DMS 273 (cell line): ENCODE measurements around the gene TTC16.
A peak's percentile ranks its signal among the peaks of the same experiment; 100 is the strongest.

Experiments used
- DNase-seq: peaks from one replicate; lab custom pipeline; 2025; ENCODE audit not compliant: unreplicated experiment; lab: John Stamatoyannopoulos, UW

The TTC16 gene

GRCh38 chr9:127698386-127698785, 17.5 kb upstream of the TTC16 start:
- DNase-seq, result no peak

GRCh38 chr9:127698985-127699670, 16.8 kb upstream of the TTC16 start:
- DNase-seq, result peak; percentile 26

DNA sequence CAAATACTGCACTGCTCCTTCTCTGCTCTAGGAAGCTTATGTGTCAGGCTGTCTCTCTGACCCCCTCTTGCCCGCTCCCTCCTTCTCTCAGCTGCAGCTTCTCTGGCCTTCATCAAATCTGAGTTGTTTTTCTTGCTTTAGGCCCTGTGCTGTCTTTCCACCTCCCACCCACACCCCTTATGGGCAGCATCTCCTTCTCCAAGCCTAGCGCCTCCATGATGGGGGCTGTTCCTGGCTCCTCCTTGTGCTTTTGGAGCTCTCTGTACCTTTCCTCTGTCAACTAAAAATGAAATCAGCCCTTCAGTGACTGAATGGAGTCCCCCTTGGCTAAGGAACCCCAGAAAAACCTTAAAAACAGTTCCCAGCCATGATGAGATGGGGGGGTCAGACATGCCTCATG, 15.7 kb upstream of the TTC16 start:
- DNase-seq, result no peak

GRCh38 chr9:127700594-127701255, 15.2 kb upstream of the TTC16 start:
- peak; percentile 60 for DNase-seq

DNA sequence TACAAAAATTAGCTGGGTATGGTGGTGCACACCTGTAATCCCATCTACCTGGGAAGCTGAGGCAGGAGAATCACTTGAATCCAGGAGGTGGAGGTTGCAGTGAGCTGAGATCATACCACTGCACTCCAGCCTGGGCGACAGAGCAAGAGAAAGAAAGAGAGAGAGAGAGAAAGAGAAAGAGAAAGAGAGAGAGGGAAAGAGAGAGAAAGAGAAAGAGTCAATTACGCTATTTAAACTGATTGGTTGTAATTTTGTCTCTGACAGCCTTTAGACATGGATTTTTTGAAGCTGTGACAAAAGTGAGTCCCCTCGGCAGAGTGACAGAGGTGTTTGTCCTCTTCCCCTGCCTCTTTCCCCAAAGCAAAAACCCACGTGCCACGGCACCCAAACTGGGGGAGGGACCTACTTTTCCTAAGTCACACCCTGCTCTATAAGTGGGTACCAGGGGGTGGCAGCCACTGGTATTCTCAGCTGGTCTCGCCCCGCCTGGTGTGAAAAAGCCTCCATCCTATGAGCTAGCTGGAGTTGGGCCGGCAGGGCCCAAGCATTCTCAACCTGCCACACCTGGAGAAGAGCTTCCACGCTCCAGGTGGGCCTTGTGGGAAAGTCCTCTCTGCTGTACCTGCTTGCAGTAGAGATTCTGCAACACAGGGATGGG, 12.5 kb upstream of the TTC16 start:
- DNase-seq, result no peak

GRCh38 chr9:127705577-127706379, 10.1 kb upstream of the TTC16 start:
- no peak for DNase-seq

DNA sequence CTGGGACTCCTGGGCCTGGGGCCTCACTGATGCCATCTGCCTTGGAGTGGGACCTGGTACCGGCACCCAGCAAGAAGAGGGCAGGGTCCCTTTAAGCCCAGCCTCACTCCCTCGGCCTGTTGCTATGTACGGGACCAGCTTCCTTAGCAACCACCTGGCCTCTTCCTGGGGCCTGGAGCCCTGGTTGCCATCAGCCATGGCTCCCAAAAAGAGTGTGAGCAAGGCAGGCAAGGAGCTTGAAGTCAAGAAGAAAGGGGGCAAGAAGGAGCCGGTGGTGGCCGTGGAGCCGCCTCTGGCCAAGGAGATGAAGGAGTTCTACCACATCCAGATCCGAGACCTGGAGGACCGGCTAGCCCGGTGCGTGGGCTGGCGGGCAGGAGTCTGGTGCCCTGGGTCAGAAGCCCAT, 9.0 kb upstream of the TTC16 start, which contains the start of gene CFAP157:
Gene CFAP157 (plus strand): TSS at position 153 of the 406 bp plus-strand sequence. CDS start 44 bp downstream, at position 197.
- DNase-seq, result peak; percentile 70

- DNase-seq, result peak; percentile 28
These were observed 8.1 kb upstream of the TTC16 start for GRCh38 chr9:127707766-127708165.

DNA sequence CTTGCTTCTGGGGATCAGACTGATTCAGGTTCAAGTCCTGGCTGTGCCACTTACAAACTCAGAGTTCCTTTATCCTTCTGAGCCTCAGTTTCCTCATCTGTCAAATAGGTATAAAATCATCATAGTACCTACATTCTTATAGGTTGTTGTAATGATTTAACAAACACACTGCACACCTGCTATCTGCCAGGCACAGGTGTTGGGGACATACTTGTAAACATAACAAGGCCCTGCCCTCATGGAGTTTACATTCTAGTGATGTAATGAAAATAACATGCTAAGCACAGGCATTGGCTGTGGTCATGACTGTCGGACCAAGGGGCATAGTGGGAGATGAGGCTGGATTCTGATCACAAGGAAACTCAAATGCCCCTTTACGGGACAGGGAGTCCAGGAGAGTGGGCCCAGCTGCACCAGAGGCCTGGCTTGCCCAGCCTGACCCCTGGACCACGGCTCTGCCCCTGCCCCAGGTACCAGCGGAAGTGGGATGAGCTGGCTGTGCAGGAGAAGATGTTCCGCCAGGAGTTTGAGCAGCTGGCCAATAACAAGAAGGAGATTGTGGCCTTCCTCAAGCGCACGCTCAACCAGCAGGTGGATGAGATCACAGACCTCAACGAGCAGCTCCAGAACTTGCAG, 6.8 kb upstream of the TTC16 start:
- no peak for DNase-seq

DNA sequence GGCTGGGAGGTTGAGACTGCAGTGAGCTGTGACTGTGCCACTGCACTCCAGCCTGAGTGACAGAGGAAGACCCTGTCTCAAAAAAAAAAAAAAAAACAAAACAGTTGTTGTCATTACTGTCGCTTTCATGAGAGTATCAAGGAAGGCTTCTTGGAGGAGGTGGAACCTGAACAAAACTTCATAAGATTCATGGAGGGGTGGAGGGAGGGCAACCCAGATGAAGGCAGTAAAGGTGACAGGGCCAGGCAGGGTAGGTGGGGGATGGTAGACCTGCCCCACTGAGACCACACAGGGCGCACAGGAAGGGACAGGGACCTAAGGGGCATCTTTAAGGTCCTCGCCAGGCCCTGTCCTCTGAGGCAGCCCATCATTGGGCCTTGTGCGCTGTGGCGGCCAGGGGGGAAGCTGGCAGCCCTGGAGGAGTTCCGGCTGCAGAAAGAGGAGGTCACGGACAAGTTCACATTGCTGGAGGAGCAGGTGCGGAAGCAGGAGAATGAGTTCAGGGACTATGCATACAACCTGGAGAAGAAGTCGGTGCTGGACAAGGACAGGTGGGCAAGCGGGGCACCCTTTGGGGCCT, 5.6 kb upstream of the TTC16 start:
- no peak for DNase-seq

GRCh38 chr9:127711226-127711701, 4.6 kb upstream of the TTC16 start:
- DNase-seq, result peak; percentile 88

GRCh38 chr9:127711831-127712274, 4.0 kb upstream of the TTC16 start:
- DNase-seq, result peak; percentile 92

DNA sequence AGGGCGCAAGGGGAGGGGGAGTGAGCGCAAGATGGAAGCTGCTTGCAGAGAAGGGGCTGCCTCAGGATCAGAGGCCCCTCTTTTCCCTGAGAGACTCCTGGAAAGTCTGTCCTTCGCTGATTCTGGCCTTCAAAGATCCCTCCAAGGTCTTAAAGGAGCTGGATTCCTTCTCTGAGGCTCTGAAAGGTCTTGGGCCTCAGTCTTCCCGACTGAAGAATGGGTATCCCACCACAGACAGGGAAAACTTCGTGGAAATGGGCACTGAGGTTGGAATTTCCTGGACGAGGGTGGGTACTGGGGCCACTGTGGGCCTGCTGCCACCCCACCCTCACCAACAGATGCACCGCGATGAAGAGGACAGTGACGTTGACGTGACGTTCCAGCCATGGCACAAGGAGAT, 3.5 kb upstream of the TTC16 start:
- no peak for DNase-seq

DNA sequence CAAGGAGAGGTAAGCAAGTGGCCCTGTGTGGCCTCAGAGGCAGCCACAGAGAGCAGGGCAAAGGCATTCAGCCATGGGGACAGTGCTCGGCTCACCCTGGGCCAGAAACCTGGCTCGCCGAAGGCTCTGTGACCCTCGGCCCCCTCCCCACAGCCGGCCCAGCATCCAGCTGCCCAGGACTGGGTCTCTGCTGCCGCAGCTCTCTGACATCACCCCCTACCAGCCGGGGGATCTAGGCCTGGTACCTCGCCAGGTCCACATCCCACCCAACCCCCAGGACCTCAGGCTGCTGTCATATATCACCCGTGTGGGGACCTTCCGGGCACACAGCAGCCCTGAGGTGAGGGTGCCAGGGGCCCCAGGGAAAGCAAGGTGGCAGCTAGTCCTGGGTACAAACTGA, 3.0 kb upstream of the TTC16 start:
- no peak for DNase-seq

- peak; percentile 43 for DNase-seq
These were observed 1.7 kb upstream of the TTC16 start for GRCh38 chr9:127714020-127714750.

- peak; percentile 80 for DNase-seq
These were observed 869 bp upstream of the TTC16 start for GRCh38 chr9:127714951-127715469.

DNA sequence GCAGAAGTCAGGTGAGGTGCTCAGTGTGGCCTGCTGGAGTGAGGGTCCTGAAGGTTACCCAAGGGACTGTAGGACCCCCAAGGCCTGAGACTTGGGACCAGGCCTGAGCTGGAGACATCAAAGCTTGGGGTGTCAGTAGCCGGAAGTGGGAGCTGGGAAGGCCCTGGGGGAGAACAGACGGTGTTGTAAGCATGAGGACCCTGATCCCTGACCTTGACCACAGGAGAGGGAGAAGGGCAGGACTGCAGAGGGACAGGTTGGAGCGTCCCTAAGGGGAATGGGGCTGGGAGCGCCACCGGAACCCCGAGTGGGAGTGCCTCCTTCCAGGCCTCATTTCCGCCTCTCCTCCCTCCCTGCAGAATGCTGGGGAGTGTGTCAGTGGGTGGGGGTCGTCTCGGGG, 533 bp downstream of the TTC16 start:
- DNase-seq, result no peak

DNA sequence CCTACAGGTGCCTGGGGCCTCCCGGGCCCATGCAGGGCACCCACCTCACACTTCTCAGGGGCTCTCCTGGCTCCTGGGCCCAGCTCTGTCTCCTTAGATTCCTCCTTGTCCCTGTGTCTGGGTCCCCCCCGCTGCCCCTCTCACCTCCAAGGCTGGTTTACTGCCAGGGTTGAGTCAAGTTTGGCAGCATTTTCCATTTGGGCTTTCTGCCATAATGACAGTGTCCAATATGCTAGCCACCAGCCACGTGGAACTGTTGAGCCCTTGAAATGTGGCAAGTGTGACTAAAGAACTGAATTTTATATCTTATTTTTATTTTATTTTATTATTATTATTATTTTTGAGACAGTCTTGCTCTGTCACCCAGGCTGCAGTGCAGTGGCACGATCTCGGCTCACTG, 1.9 kb downstream of the TTC16 start:
- peak; percentile 61 for DNase-seq
